Measurements from ENCODE around the gene EMC8.

GRCh38 chr16:85844169-85844481 lies 44.8 kb upstream of the EMC8 start:
- TF ChIP-seq POLR2AphosphoS5 (IDR thresholded peaks at IDR 0.05; ENCODE audit: low read depth): no peak
- no peak for TF ChIP-seq EZH2 (IDR thresholded peaks at IDR 0.05; ENCODE audit: low read depth, unreplicated experiment)
- TF ChIP-seq CTCF (conservative IDR thresholded peaks at IDR 0.05; ENCODE audit: low read depth in 2 of 2): no peak
- TF ChIP-seq NANOG (IDR thresholded peaks at IDR 0.05; ENCODE audit: borderline replicate concordance): no peak
- TF ChIP-seq EZH2phosphoT487 (IDR thresholded peaks at IDR 0.05; ENCODE audit: unreplicated experiment): no peak
- no peak for TF ChIP-seq CREB1 (CRISPR knock-in tag; IDR thresholded peaks at IDR 0.05; ENCODE audit: low read depth)
- TF ChIP-seq ETS1 (IDR thresholded peaks at IDR 0.05): no peak
- no peak for TF ChIP-seq STAT1 (IDR thresholded peaks at IDR 0.05; ENCODE audit: unreplicated experiment)
- TF ChIP-seq JUNB (IDR thresholded peaks at IDR 0.05; ENCODE audit: unreplicated experiment): no peak

Measured in GM23338 (cell line).